ENCODE data around the gene PFAS. TPM values are rescaled to one million over a fixed set of nuclear protein-coding genes. Genes with fewer than 3 reads are reported as not detected.
A peak's percentile ranks its signal among the peaks of the same experiment; 100 is the strongest.

PFAS gene
- total and polyA plus RNA-seq, 11 donors, result 6.1 to 23.8 (median 13.2) TPM

GRCh38 chr17:8268550-8269298 is 19.6 kb downstream of the PFAS start:
- TF ChIP-seq POLR2A (IDR thresholded peaks at IDR 0.05) (no peak), CTCF (IDR thresholded peaks at IDR 0.05) (no peak)
- intact Hi-C loops (cut with DNase I), result no loop called here
- DNase-seq (peak in 1 of 5 donors; percentile 63), ATAC-seq (no peak)
- no peaks in the 10 kb centered on the region for H3K4me1 ChIP-seq
- no peak overlapping the region for H3K27ac ChIP-seq
- H3K27me3 ChIP-seq, result no peaks in the 10 kb centered on the region
- 91 to 94% (median 93%) methylated on average over 29 of the region's 29 CpGs for WGBS, 4 donors
- no peak overlapping the region for H3K4me3 ChIP-seq
- H3K9me3 ChIP-seq, result no peaks in the 10 kb centered on the region
- peaks cover 0 to 56% (median 38%) of the 10 kb centered on the region in 9 donors for H3K36me3 ChIP-seq

GRCh38 chr17:8272421-8272820 is 23.3 kb downstream of the PFAS start:
- no peaks in the 10 kb centered on the region for H3K4me1 ChIP-seq
- intact Hi-C loops (cut with DNase I), result no loop called here
- H3K36me3 ChIP-seq, result peaks cover 0 to 24% (median 9%) of the 10 kb centered on the region in 9 donors
- H3K27me3 ChIP-seq, result no peaks in the 10 kb centered on the region
- no peak for DNase-seq
- no peaks in the 10 kb centered on the region for H3K9me3 ChIP-seq
- no peak overlapping the region for H3K27ac ChIP-seq
- ATAC-seq, result no peak
- whole genome bisulfite sequencing, 4 donors, result 74 to 88% (median 79%) methylated on average over 1 of the region's 1 CpG
- no peak overlapping the region for H3K4me3 ChIP-seq
- TF ChIP-seq CTCF (IDR thresholded peaks at IDR 0.05) (no peak), POLR2A (IDR thresholded peaks at IDR 0.05) (no peak)

GRCh38 chr17:8273884-8274444 is 24.9 kb downstream of the PFAS start:
- intact Hi-C loops (cut with DNase I), result no loop called here
- H3K27me3 ChIP-seq, result no peaks in the 10 kb centered on the region
- DNase-seq, result no peak
- no peak overlapping the region for H3K27ac ChIP-seq
- 85 to 98% (median 93%) methylated on average over 4 of the region's 4 CpGs for WGBS, 4 donors
- no peaks in the 10 kb centered on the region for H3K4me1 ChIP-seq
- H3K9me3 ChIP-seq, result no peaks in the 10 kb centered on the region
- no peak for ATAC-seq
- no peak for TF ChIP-seq CTCF (IDR thresholded peaks at IDR 0.05)
- TF ChIP-seq POLR2A (IDR thresholded peaks at IDR 0.05), result no peak
- H3K36me3 ChIP-seq, result peaks cover 0 to 10% (median 4%) of the 10 kb centered on the region in 9 donors
- H3K4me3 ChIP-seq, result no peak overlapping the region

- 90 to 98% (median 94%) methylated on average over 5 of the region's 5 CpGs for WGBS, 4 donors
- H3K27ac ChIP-seq, result no peak overlapping the region
- H3K27me3 ChIP-seq, result no peaks in the 10 kb centered on the region
- DNase-seq (no peak), ATAC-seq (no peak)
- H3K36me3 ChIP-seq, result peaks cover 0 to 7% (median 0%) of the 10 kb centered on the region in 9 donors
- no peaks in the 10 kb centered on the region for H3K4me1 ChIP-seq
- H3K9me3 ChIP-seq, result no peaks in the 10 kb centered on the region
- intact Hi-C loops (cut with DNase I), result no loop called here
- TF ChIP-seq POLR2A (IDR thresholded peaks at IDR 0.05) (no peak), CTCF (IDR thresholded peaks at IDR 0.05) (no peak)
- H3K4me3 ChIP-seq, result no peak overlapping the region
Observed at GRCh38 chr17:8274816-8275215, 25.7 kb downstream of the PFAS start.

Data from heart left ventricle (tissue), 16 donors.